PC-3 (cell line): Measurements from ENCODE around the gene DBH.

Experiments
- EZH2 ChIP-seq: fragments of 300-600 bp; sonication (generic); IDR thresholded peaks from one replicate; pipeline ENCODE4 v1.6.1; 2017; ENCODE audit warnings: antibody characterized with exemption, mild to moderate bottlenecking, low read length; ENCODE audit not compliant: unreplicated experiment
- TF ChIP-seq, protein P1 (sequence below): fragments of 300-600 bp; sonication (generic); conservative IDR thresholded peaks from 2 replicates; pipeline ENCODE4 v1.5.1; 2017; ENCODE audit warnings: antibody characterized with exemption, low read depth, mild to moderate bottlenecking, low read length

DNA sequence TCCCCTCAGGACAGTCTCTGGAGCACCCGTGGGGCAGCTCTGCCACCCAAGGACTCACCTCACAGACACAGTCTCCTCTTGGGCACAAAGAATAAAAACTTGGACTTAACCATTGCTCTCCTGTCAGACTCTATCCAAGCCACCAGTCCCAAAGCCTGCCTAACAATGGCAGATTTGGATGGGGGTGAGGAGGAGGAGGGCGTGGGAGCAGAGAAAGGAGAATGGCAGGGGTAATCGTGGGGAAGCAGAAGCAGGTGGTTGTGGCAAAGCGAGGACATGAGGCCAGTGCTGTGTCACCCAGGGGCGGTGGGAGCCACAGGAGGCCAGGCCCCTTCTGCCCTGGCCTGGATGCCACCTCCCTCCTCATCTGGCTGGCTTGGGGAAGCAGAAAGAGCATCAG, 21.5 kb upstream of the DBH start:
- TF ChIP-seq, protein P1, sequence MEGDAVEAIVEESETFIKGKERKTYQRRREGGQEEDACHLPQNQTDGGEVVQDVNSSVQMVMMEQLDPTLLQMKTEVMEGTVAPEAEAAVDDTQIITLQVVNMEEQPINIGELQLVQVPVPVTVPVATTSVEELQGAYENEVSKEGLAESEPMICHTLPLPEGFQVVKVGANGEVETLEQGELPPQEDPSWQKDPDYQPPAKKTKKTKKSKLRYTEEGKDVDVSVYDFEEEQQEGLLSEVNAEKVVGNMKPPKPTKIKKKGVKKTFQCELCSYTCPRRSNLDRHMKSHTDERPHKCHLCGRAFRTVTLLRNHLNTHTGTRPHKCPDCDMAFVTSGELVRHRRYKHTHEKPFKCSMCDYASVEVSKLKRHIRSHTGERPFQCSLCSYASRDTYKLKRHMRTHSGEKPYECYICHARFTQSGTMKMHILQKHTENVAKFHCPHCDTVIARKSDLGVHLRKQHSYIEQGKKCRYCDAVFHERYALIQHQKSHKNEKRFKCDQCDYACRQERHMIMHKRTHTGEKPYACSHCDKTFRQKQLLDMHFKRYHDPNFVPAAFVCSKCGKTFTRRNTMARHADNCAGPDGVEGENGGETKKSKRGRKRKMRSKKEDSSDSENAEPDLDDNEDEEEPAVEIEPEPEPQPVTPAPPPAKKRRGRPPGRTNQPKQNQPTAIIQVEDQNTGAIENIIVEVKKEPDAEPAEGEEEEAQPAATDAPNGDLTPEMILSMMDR = no peak
- TF ChIP-seq EZH2 = no peak
